H1 (cell line): ENCODE measurements around the gene THTPA. TPM values are rescaled to one million over a fixed set of nuclear protein-coding genes. Genes with fewer than 3 reads are reported as not detected.

Source experiments
- CBX5 ChIP-seq: fragments of 300-800, 300-1000 bp; sonication (generic); IDR thresholded peaks from 2 replicates; pipeline ENCODE4 v1.7.1; 2016; ENCODE audit warnings: antibody characterized with exemption, low read length, low read depth
- JUND ChIP-seq: IDR thresholded peaks from 2 replicates; pipeline ENCODE4 v1.6.1; 2011; ENCODE audit warnings: mild to moderate bottlenecking, improper control_type of control experiment, low read length
- NRF1 ChIP-seq: IDR thresholded peaks from 2 replicates; pipeline ENCODE4 v1.6.1; 2011; ENCODE audit warnings: mild to moderate bottlenecking, low read depth, low read length, improper control_type of control experiment
- polyA plus RNA-seq, 7 experiments: library from polyadenylated mRNA; depleted of rRNA in 3 of 7; stranded (reverse) in 5 of 7; unstranded in 2 of 7; fragments of >200 nt in 5 of 7; fragments of 200-250 nt in 2 of 7; gene quantifications; 1 replicate in 5 of 7; 2 replicates in 1 of 7; 4 replicates in 1 of 7; pipeline versions ENCODE4 v1.2.1 to v1.2.3, GENCODE V29; 2011 to 2013; ENCODE audit warnings: missing spikeins in 2 of 7, mixed read lengths in 2 of 7
- total RNA-seq: library from RNA; stranded (reverse); fragmentation: NEBNext Ultra II Directional; extraction: Animal tissue kit (Norgen Biotek cat#: 25700); gene quantifications from 2 replicates; pipeline ENCODE4 v1.2.1, GENCODE V29; 2021

THTPA gene
- total and polyA plus RNA-seq, 2 of the 8 experiments (the other 6 are each of a cell fraction or from before 2014, with no cell fraction given) = 16.6 to 19.0 TPM

DNA sequence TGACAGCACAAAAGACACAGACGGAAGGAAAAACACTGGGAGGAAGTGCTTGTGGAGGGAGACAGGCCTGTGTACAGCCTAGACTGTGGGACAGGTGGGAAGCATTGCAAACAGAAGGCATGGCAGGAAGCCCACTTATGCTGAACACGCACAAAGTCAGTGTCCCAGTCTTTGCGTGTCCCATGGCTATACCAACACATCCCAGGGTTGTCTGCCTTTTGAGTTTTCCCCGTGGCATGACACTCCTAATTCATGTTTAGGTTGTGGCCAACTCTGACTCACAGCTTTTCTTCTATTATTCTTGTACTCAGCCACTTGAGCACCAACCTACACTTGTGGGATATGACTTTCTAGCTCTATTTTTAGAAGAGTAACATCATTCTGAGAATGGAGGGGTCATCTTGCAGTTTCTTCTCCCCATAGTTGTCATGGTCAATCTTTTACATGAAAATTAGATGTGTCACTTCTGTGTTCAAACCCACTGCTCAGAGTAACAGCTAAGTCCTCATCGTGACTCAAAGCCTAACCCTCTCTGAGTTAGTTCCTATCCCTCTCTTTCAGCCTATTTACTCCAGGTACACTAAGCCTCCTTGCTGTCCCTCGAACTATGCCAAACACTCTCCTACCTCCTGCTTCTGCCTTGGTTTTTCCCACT, 50.0 kb downstream of the THTPA start (continued):
- no peak for TF ChIP-seq NRF1
- no peak for TF ChIP-seq CBX5
- TF ChIP-seq JUND = no peak
